ENCODE measurements around the gene SSH2. TPM values are rescaled to one million over a fixed set of nuclear protein-coding genes. Genes with fewer than 3 reads are reported as not detected.
A peak's percentile ranks its signal among the peaks of the same experiment; 100 is the strongest.

Gene SSH2
- total and polyA plus RNA-seq, 2 experiments from 2014 or later = 32.4 to 43.2 TPM

DNA sequence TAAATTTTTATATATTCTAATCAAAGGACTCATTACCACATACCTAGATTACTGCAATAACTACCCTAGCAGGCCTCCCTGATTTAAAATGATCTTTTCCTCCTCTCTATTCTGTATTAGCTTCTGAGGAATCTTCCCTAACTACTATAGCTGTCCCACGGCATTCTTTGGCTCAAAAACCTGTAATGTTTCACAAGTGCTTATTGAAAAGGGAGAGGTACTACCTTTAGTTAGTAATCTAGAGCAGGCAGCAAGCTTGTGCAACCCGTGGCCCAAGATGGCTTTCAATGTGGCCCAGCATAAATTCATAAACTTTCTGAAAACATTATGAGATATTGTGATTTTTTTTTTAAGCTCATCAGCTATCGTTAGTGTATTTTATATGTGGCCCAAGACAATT, 236.3 kb downstream of the SSH2 start:
- Histone ChIP-seq H3K9me3 (ENCODE audit: low read depth) (no peaks in the 10 kb centered on the region), H3K4me3 (no peak overlapping the region), H3K27ac (peak overlapping the region; percentile 11), H3K27me3 (no peaks in the 10 kb centered on the region), H3K4me1 (ENCODE audit: low read depth) (peaks cover 17% of the 10 kb centered on the region), H3K36me3 (peaks cover 9% of the 10 kb centered on the region)
- no peak for DNase-seq (ENCODE audit: low read depth in 1 of 2, low spot score in 1 of 2)
- TF ChIP-seq, protein P1, sequence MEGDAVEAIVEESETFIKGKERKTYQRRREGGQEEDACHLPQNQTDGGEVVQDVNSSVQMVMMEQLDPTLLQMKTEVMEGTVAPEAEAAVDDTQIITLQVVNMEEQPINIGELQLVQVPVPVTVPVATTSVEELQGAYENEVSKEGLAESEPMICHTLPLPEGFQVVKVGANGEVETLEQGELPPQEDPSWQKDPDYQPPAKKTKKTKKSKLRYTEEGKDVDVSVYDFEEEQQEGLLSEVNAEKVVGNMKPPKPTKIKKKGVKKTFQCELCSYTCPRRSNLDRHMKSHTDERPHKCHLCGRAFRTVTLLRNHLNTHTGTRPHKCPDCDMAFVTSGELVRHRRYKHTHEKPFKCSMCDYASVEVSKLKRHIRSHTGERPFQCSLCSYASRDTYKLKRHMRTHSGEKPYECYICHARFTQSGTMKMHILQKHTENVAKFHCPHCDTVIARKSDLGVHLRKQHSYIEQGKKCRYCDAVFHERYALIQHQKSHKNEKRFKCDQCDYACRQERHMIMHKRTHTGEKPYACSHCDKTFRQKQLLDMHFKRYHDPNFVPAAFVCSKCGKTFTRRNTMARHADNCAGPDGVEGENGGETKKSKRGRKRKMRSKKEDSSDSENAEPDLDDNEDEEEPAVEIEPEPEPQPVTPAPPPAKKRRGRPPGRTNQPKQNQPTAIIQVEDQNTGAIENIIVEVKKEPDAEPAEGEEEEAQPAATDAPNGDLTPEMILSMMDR (IDR thresholded peaks at IDR 0.05; ENCODE audit: low read depth, low read length) = no peak

DNA sequence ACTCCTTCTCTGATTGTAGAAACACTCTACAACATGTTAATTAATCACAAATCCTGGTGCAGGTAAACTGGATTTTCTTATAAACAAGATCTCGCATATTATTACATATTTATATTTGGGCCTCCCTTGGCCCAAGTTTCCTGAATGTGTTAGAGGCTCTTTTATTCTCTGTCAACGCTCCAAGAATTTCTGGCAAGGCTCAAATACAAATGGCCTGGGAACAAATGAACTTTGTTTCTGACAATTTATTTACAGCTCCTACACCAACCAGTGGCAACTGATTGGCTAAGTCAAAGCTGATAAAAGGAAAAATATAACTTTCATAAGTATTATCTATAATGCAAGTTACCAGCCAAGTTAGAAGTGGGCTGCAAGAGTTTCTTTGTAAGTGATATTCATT, 242.4 kb downstream of the SSH2 start:
- H3K4me3 ChIP-seq = no peak overlapping the region
- H3K27me3 ChIP-seq = no peaks in the 10 kb centered on the region
- H3K9me3 ChIP-seq (ENCODE audit: low read depth) = no peaks in the 10 kb centered on the region
- no peaks in the 10 kb centered on the region for H3K4me1 ChIP-seq (ENCODE audit: low read depth)
- DNase-seq (ENCODE audit: low read depth in 1 of 2, low spot score in 1 of 2) = peak in 1 of 2 donors; percentile 60
- no peak overlapping the region for H3K27ac ChIP-seq
- TF ChIP-seq, protein P1 (IDR thresholded peaks at IDR 0.05; ENCODE audit: low read depth, low read length) = no peak
- H3K36me3 ChIP-seq = no peaks in the 10 kb centered on the region

DNA sequence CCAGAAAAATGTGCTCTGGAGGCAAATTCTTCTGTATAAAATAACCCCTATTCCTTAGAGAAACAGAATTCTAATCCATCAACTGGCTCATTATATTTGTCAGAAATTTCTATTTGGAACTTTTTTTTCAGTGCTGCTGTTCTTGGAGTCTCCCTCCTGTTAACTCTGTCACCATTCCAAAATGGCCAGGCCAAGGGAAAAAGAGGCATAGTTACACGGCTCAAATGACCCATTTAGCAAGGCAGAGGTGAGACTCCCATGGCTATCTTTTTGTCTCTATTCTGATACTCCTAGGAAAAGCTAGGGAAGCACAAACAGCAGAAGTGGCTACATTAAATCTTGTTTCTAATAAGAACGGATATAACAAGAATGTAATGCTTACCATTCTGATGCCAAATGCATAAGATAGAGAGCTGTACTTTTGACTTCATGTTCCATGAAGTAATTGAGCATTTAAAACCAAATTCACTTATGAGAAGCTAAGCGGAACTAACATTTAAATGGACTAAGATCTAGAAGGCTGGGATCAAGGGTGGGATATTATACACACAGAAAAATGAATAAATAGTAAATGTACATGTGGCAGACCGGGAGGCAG, 242.9 kb downstream of the SSH2 start:
- no peaks in the 10 kb centered on the region for H3K4me1 ChIP-seq (ENCODE audit: low read depth)
- no peaks in the 10 kb centered on the region for H3K27me3 ChIP-seq
- no peak overlapping the region for H3K27ac ChIP-seq
- no peak overlapping the region for H3K4me3 ChIP-seq
- no peaks in the 10 kb centered on the region for H3K9me3 ChIP-seq (ENCODE audit: low read depth)
- TF ChIP-seq, protein P1 (IDR thresholded peaks at IDR 0.05; ENCODE audit: low read depth, low read length) = no peak
- no peak for DNase-seq (ENCODE audit: low read depth in 1 of 2, low spot score in 1 of 2)
- no peaks in the 10 kb centered on the region for H3K36me3 ChIP-seq

DNA sequence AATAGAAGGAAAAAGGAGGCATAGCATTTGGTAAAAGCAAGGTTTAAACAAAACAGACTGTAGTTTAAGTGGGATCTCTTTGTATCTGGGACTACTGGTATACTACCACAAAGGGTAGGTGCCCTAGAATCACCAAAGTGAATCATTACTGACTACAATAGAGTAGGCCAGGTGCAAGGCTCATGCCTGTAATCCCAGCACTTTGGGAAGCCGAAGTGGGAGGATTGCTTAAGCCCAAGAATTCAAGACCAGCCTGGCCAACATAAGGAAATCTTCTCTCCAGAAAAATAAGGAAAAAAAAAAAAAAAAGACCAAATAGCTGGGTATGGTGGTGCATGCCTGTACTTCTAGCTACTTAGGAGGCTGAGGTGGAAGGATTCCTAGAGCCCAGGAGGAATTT, 246.5 kb downstream of the SSH2 start:
- H3K4me3 ChIP-seq = no peak overlapping the region
- no peaks in the 10 kb centered on the region for H3K27me3 ChIP-seq
- no peak overlapping the region for H3K27ac ChIP-seq
- no peaks in the 10 kb centered on the region for H3K36me3 ChIP-seq
- no peak for DNase-seq (ENCODE audit: low read depth in 1 of 2, low spot score in 1 of 2)
- no peaks in the 10 kb centered on the region for H3K4me1 ChIP-seq (ENCODE audit: low read depth)
- TF ChIP-seq, protein P1 (IDR thresholded peaks at IDR 0.05; ENCODE audit: low read depth, low read length) = no peak
- no peaks in the 10 kb centered on the region for H3K9me3 ChIP-seq (ENCODE audit: low read depth)

DNA sequence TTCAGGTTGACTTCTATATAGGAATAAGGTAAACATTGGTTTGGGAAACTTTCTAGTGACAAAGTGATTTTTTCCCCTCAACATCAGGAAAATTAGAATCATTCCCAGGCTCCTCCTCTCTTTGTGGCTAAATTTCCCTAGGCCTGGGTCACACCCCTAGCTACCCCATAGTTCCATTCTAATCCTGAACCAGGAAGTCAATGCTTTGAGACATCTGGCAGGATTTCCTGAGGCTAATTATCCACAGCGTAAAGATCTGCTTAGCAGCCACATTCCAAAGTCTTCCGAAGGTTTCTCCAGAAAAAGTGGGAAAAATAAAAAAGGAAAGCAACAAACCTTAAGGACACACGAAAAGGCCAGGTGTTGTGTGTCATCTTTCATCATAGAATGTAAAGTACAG, 247.0 kb downstream of the SSH2 start:
- TF ChIP-seq, protein P1 (IDR thresholded peaks at IDR 0.05; ENCODE audit: low read depth, low read length) = no peak
- Histone ChIP-seq H3K4me1 (ENCODE audit: low read depth) (no peaks in the 10 kb centered on the region), H3K36me3 (no peaks in the 10 kb centered on the region), H3K27me3 (no peaks in the 10 kb centered on the region), H3K4me3 (no peak overlapping the region), H3K27ac (peak overlapping the region; percentile 28), H3K9me3 (ENCODE audit: low read depth) (no peaks in the 10 kb centered on the region)
- peak in 1 of 2 donors; percentile 38 for DNase-seq (ENCODE audit: low read depth in 1 of 2, low spot score in 1 of 2)
